ENCODE measurements around the gene HSPH1.

The HSPH1 gene

GRCh38 chr13:31119966-31120700 is 41.6 kb downstream of the HSPH1 start:
- Histone ChIP-seq H3K36me3 (ENCODE audit: control insufficient read depth, insufficient read depth, low read length) (no peaks in the 10 kb centered on the region), H3K27me3 (ENCODE audit: control insufficient read depth, insufficient read depth, low read length) (peaks cover 4% of the 10 kb centered on the region), H3K27ac (ENCODE audit: low read depth, low read length) (no peak overlapping the region), H3K9ac (ENCODE audit: low read length) (no peak overlapping the region), H3K4me1 (ENCODE audit: control insufficient read depth, insufficient read depth, low read length) (no peaks in the 10 kb centered on the region), H3K4me3 (ENCODE audit: low read length) (no peak overlapping the region)

- no peaks in the 10 kb centered on the region for H3K4me1 ChIP-seq (ENCODE audit: control insufficient read depth, insufficient read depth, low read length)
- H3K4me3 ChIP-seq (ENCODE audit: low read length): no peak overlapping the region
- no peak overlapping the region for H3K9ac ChIP-seq (ENCODE audit: low read length)
- peaks cover 4% of the 10 kb centered on the region for H3K27me3 ChIP-seq (ENCODE audit: control insufficient read depth, insufficient read depth, low read length)
- H3K27ac ChIP-seq (ENCODE audit: low read depth, low read length): no peak overlapping the region
- no peaks in the 10 kb centered on the region for H3K36me3 ChIP-seq (ENCODE audit: control insufficient read depth, insufficient read depth, low read length)
These were observed 42.2 kb downstream of the HSPH1 start for GRCh38 chr13:31119526-31119925.

GRCh38 chr13:31116224-31116623 is 45.5 kb downstream of the HSPH1 start:
- no peak overlapping the region for H3K9ac ChIP-seq (ENCODE audit: low read length)
- H3K36me3 ChIP-seq (ENCODE audit: control insufficient read depth, insufficient read depth, low read length): no peaks in the 10 kb centered on the region
- no peak overlapping the region for H3K27ac ChIP-seq (ENCODE audit: low read depth, low read length)
- H3K4me3 ChIP-seq (ENCODE audit: low read length): no peak overlapping the region
- H3K27me3 ChIP-seq (ENCODE audit: control insufficient read depth, insufficient read depth, low read length): peaks cover 4% of the 10 kb centered on the region
- no peaks in the 10 kb centered on the region for H3K4me1 ChIP-seq (ENCODE audit: control insufficient read depth, insufficient read depth, low read length)

DNA sequence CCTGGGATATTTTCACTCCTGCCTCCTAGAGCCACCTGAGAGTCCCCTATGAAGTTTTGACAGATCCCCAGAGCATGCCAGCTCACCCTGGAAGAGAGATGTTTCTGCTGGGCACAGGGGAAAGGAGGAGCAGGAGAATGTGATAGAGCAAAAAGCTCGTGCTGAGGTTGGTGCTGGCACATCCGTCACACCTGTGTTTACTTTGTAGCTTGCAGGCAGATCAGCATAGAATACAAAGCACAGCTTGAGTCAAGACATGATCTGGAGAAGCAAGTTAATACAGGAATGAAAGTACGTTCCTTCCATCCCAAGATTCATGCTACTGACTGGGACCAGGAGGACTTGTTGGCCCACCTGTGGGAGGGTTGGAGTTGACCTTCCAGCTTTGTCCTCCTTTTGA is 46.1 kb downstream of the HSPH1 start:
- Histone ChIP-seq H3K4me1 (ENCODE audit: control insufficient read depth, insufficient read depth, low read length) (no peaks in the 10 kb centered on the region), H3K27ac (ENCODE audit: low read depth, low read length) (no peak overlapping the region), H3K27me3 (ENCODE audit: control insufficient read depth, insufficient read depth, low read length) (peaks cover 4% of the 10 kb centered on the region), H3K36me3 (ENCODE audit: control insufficient read depth, insufficient read depth, low read length) (no peaks in the 10 kb centered on the region), H3K9ac (ENCODE audit: low read length) (no peak overlapping the region), H3K4me3 (ENCODE audit: low read length) (no peak overlapping the region)

DNA sequence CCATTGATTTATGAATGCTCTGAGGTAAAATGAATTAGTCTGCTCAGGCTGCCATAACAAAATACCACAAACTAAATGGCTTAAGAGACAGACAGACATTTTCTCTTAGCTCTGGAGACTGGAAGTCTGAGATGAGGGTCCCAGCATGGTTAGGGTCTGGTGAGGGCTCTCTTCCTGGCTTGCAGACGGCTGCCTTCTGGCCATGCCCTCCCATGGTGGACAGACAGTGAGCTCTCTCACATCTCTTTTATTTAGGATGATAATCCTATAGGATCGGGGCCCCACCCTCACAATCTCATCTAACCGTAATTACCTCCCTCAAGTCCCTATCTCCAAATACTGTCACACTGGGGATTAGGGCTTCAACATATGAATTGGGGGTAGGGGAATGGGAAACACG is 47.1 kb downstream of the HSPH1 start:
- H3K27me3 ChIP-seq (ENCODE audit: control insufficient read depth, insufficient read depth, low read length): peaks cover 4% of the 10 kb centered on the region
- H3K4me3 ChIP-seq (ENCODE audit: low read length): no peak overlapping the region
- no peaks in the 10 kb centered on the region for H3K4me1 ChIP-seq (ENCODE audit: control insufficient read depth, insufficient read depth, low read length)
- no peaks in the 10 kb centered on the region for H3K36me3 ChIP-seq (ENCODE audit: control insufficient read depth, insufficient read depth, low read length)
- H3K9ac ChIP-seq (ENCODE audit: low read length): no peak overlapping the region
- no peak overlapping the region for H3K27ac ChIP-seq (ENCODE audit: low read depth, low read length)

DNA sequence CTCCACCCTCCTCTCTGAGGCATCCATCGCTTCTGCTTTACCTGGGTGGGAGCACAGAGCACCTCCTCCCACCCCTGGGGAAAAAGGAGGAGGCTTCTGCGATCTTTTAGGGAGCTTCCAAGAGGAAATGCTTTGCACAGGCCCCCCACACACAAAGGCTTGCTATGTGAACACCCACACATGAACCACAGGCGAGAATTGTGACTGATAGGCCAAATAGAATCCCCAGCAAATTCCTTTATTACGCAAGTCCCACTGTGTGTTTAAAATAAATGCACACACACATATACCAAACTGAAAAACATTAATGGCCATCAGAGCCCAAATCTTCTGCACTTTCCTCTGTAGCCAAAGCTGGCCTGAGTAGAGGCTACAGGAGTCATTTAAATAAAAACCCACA is 50.6 kb downstream of the HSPH1 start:
- Histone ChIP-seq H3K27ac (ENCODE audit: low read depth, low read length) (no peak overlapping the region), H3K36me3 (ENCODE audit: control insufficient read depth, insufficient read depth, low read length) (no peaks in the 10 kb centered on the region), H3K9ac (ENCODE audit: low read length) (no peak overlapping the region), H3K4me3 (ENCODE audit: low read length) (no peak overlapping the region), H3K4me1 (ENCODE audit: control insufficient read depth, insufficient read depth, low read length) (no peaks in the 10 kb centered on the region), H3K27me3 (ENCODE audit: control insufficient read depth, insufficient read depth, low read length) (no peaks in the 10 kb centered on the region)

GRCh38 chr13:31110617-31111016 is 51.1 kb downstream of the HSPH1 start:
- no peaks in the 10 kb centered on the region for H3K36me3 ChIP-seq (ENCODE audit: control insufficient read depth, insufficient read depth, low read length)
- H3K27ac ChIP-seq (ENCODE audit: low read depth, low read length): no peak overlapping the region
- no peaks in the 10 kb centered on the region for H3K27me3 ChIP-seq (ENCODE audit: control insufficient read depth, insufficient read depth, low read length)
- H3K4me1 ChIP-seq (ENCODE audit: control insufficient read depth, insufficient read depth, low read length): no peaks in the 10 kb centered on the region
- no peak overlapping the region for H3K9ac ChIP-seq (ENCODE audit: low read length)
- H3K4me3 ChIP-seq (ENCODE audit: low read length): no peak overlapping the region

GRCh38 chr13:31110169-31110568 is 51.5 kb downstream of the HSPH1 start:
- no peaks in the 10 kb centered on the region for H3K27me3 ChIP-seq (ENCODE audit: control insufficient read depth, insufficient read depth, low read length)
- H3K4me3 ChIP-seq (ENCODE audit: low read length): no peak overlapping the region
- no peaks in the 10 kb centered on the region for H3K4me1 ChIP-seq (ENCODE audit: control insufficient read depth, insufficient read depth, low read length)
- H3K36me3 ChIP-seq (ENCODE audit: control insufficient read depth, insufficient read depth, low read length): no peaks in the 10 kb centered on the region
- no peak overlapping the region for H3K27ac ChIP-seq (ENCODE audit: low read depth, low read length)
- no peak overlapping the region for H3K9ac ChIP-seq (ENCODE audit: low read length)

DNA sequence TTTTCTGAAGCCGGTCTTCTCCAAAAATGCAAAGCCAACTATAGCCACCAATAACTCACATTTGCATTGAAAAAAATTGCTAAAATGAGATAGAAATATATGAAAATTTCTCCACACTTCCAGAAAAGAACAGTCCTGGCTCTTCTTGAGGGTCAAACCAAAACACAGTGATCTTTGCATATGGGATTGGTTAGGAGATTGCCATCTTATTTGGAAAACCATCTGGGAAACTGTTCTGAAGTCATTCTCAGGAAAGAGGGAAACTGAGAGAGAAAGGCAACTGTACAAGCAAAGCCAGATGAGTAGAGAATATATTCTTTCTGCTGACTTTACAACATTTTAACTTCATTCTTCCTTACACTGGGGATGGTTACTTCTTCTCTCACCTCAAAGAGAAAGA is 54.6 kb downstream of the HSPH1 start:
- H3K36me3 ChIP-seq (ENCODE audit: control insufficient read depth, insufficient read depth, low read length): no peaks in the 10 kb centered on the region
- H3K9ac ChIP-seq (ENCODE audit: low read length): no peak overlapping the region
- H3K4me1 ChIP-seq (ENCODE audit: control insufficient read depth, insufficient read depth, low read length): no peaks in the 10 kb centered on the region
- H3K27ac ChIP-seq (ENCODE audit: low read depth, low read length): no peak overlapping the region
- H3K4me3 ChIP-seq (ENCODE audit: low read length): no peak overlapping the region
- H3K27me3 ChIP-seq (ENCODE audit: control insufficient read depth, insufficient read depth, low read length): no peaks in the 10 kb centered on the region

- Histone ChIP-seq H3K36me3 (ENCODE audit: control insufficient read depth, insufficient read depth, low read length) (no peaks in the 10 kb centered on the region), H3K4me3 (ENCODE audit: low read length) (no peak overlapping the region), H3K4me1 (ENCODE audit: control insufficient read depth, insufficient read depth, low read length) (no peaks in the 10 kb centered on the region), H3K27me3 (ENCODE audit: control insufficient read depth, insufficient read depth, low read length) (no peaks in the 10 kb centered on the region), H3K27ac (ENCODE audit: low read depth, low read length) (no peak overlapping the region), H3K9ac (ENCODE audit: low read length) (no peak overlapping the region)
These were observed 55.8 kb downstream of the HSPH1 start for GRCh38 chr13:31105856-31106255.

GRCh38 chr13:31105020-31105795 is 56.5 kb downstream of the HSPH1 start:
- no peaks in the 10 kb centered on the region for H3K27me3 ChIP-seq (ENCODE audit: control insufficient read depth, insufficient read depth, low read length)
- no peaks in the 10 kb centered on the region for H3K36me3 ChIP-seq (ENCODE audit: control insufficient read depth, insufficient read depth, low read length)
- H3K4me3 ChIP-seq (ENCODE audit: low read length): no peak overlapping the region
- no peak overlapping the region for H3K27ac ChIP-seq (ENCODE audit: low read depth, low read length)
- H3K4me1 ChIP-seq (ENCODE audit: control insufficient read depth, insufficient read depth, low read length): no peaks in the 10 kb centered on the region
- H3K9ac ChIP-seq (ENCODE audit: low read length): no peak overlapping the region

GRCh38 chr13:31102905-31103304 is 58.8 kb downstream of the HSPH1 start:
- H3K4me1 ChIP-seq (ENCODE audit: control insufficient read depth, insufficient read depth, low read length): no peaks in the 10 kb centered on the region
- H3K9ac ChIP-seq (ENCODE audit: low read length): no peak overlapping the region
- H3K27me3 ChIP-seq (ENCODE audit: control insufficient read depth, insufficient read depth, low read length): no peaks in the 10 kb centered on the region
- H3K36me3 ChIP-seq (ENCODE audit: control insufficient read depth, insufficient read depth, low read length): no peaks in the 10 kb centered on the region
- no peak overlapping the region for H3K27ac ChIP-seq (ENCODE audit: low read depth, low read length)
- no peak overlapping the region for H3K4me3 ChIP-seq (ENCODE audit: low read length)
